Epithelial cell of proximal tubule (primary cell): Measurements from ENCODE around the gene WDR36. TPM values are rescaled to one million over a fixed set of nuclear protein-coding genes. Genes with fewer than 3 reads are reported as not detected.

Experiments
- DNase-seq: peaks from one replicate; pipeline ENCODE4 v3.0.0-alpha.2; 2011; ENCODE audit warnings: low read depth
- H3K4me3 ChIP-seq: 2 replicates; pipeline ENCODE4 v1.5.1; 2011; ENCODE audit warnings: low read depth, mild to moderate bottlenecking, low read length
- CTCF ChIP-seq: conservative IDR thresholded peaks from 2 replicates; pipeline ENCODE4 v1.5.1; 2012; ENCODE audit warnings: low read depth, mild to moderate bottlenecking, low read length
- total RNA-seq: library from RNA; depleted of rRNA; stranded (reverse); fragments of >200 nt; gene quantifications from 2 replicates; pipeline ENCODE4 v1.2.3, GENCODE V29; 2015

Gene WDR36
- total RNA-seq, 1 donor from 2014 or later, result 21.0 TPM

DNA sequence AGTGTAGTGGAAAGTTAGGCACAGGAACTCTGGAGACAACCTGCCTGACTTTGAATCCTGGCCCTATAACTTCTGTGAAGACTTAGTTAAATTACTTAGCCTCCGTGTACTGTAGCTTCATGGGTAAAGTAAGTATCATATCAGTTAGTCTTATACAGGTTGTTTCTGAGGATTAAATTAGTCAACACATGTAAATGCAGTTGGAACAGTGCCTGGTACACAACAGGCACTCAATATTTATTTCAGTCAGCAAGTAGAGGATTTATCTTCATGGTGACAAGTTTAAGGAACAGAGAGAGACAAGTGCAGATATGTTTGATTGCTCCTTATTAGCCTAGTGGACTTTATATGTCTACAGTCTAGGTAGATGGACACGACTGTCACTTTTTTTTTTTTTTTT, 17.9 kb upstream of the WDR36 start:
- H3K4me3 ChIP-seq, result peak overlapping the region; percentile 68
- no peak for TF ChIP-seq CTCF
- no peak for DNase-seq

DNA sequence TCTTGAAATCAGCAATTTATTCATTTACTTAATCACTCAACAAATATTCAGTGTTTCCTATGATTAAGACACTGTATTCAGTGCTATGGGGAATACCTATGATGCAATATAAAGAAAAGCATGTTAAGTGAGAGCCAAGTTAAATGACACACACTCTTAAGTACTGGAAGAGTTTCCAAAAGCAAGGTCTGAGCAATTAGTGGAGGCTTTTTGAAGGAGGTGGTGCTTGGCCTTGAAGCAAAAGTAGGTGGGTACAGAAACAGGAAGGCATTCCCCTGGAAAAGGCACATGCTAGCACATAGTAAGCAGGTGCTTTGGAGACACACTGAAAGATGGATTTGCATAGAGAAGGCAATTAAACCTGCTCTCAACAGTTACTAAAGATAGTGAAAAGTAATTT, 16.6 kb upstream of the WDR36 start:
- DNase-seq, result peak; percentile 80
- H3K4me3 ChIP-seq, result no peak overlapping the region
- no peak for TF ChIP-seq CTCF

DNA sequence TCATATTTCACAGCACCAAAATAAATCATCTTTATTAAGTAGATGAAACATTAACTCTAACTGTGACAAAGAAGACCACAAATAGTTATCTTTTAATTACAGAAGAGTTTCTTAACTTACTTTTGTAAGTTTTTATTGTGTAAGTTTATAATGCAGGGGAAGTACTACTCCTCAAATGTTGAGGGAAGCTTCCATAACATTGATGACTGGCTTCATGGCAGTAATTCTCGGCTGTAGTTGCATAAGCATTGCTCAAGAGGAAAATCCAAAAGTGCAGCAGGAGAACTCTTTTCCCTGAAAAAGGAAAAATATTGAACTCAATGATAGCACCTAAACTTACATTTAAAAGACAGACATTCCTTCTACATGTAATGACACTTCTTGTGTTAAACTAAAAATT, 16.1 kb upstream of the WDR36 start:
- H3K4me3 ChIP-seq, result no peak overlapping the region
- no peak for TF ChIP-seq CTCF
- no peak for DNase-seq

DNA sequence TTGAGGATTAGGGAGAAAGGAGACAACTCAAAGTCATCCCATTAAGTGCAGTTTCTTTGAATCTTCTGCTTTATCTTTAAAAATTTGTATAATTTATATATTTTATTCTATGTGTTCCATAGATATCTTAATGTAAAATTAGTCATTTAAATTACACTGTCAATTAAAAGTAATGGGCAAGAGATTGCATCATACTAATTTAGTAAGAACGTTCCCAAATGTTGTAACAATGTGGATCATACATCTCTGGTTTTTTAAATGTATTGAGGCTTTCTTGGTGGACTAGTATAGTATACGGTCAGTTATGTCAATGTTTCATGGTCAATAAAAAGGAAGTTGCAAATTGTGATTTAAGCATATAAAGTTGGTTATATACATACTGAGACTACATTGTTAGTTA, 14.5 kb upstream of the WDR36 start:
- no peak for DNase-seq
- no peak for TF ChIP-seq CTCF
- H3K4me3 ChIP-seq, result no peak overlapping the region

DNA sequence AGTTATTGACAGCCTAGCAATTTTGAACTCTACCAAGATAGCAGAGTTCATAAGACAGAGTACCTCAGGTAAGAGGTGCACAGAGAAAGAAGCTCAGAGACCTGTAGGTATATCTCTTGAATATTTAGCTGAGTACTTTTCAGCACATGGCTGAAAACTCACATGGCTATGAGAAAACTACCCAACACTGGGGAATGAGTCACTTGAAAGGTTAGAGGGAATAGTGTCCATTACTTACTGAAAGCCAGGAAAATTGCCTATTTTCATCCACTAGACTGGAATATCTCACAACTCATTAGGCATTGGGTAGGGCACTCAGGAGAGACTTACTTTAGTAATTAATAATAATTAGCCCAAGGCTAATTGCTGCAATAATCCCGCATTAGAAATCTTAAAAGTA, 12.3 kb upstream of the WDR36 start:
- no peak for DNase-seq
- no peak overlapping the region for H3K4me3 ChIP-seq
- no peak for TF ChIP-seq CTCF

GRCh38 chr5:111083323-111083722, 8.8 kb upstream of the WDR36 start:
- no peak for TF ChIP-seq CTCF
- no peak overlapping the region for H3K4me3 ChIP-seq
- DNase-seq, result no peak

- H3K4me3 ChIP-seq, result no peak overlapping the region
- no peak for DNase-seq
- no peak for TF ChIP-seq CTCF
Observed at GRCh38 chr5:111095982-111096381, 3.8 kb downstream of the WDR36 start.
